Measurements from ENCODE around the gene PTPRN2.

Gene PTPRN2

DNA sequence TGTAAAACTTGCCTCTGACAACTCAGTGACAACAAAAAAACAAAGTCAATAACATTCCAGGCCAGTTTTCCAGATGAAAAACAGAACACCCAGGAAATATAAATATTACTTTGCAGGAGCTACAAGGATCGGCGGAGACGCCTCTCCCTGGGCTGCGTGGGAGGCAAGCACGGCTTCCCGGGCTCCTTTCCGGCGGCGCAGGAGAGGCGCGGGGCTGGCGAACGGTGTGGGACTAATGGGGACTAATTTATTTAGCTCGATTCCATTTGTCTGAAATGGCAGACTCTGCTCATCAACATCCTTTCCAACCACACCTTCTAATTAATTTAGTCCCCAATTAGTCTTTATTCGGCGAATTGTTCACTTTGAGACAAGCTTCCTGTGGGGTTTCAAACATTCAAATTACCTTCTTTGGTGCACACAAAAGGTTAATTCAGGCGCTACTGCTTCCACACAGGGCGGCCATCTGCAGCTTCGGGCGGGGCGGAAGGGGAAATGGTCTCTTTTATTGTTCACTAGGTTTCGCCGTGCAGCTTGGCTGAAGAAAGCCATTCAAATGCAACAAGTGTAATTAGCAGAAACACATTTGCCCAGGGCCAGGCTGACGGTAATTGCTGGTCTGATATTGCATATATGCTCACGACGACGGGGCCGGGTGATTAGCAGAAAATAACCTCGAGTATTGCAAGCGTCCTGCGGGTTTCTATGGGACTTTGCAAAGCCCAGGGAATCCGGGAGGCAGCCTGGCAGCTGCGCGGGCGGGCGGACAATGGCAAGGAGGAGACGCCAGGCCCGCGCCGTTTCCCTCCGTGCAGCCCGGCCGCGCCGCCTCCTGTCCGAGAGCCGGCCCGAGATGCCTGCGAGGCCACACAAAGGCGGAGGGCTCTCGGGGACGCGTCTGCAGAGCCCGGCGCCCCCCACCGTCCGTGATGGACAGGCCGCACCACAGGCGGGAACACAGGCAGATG lies 270.1 kb downstream of the PTPRN2 start:
- DNase-seq (ENCODE audit: low spot score) = no peak
- in situ Hi-C loops (cut with MboI; ENCODE audit: low sequenced_read_pairs, unreplicated experiment) = no loop called here
- TF ChIP-seq, protein P1, sequence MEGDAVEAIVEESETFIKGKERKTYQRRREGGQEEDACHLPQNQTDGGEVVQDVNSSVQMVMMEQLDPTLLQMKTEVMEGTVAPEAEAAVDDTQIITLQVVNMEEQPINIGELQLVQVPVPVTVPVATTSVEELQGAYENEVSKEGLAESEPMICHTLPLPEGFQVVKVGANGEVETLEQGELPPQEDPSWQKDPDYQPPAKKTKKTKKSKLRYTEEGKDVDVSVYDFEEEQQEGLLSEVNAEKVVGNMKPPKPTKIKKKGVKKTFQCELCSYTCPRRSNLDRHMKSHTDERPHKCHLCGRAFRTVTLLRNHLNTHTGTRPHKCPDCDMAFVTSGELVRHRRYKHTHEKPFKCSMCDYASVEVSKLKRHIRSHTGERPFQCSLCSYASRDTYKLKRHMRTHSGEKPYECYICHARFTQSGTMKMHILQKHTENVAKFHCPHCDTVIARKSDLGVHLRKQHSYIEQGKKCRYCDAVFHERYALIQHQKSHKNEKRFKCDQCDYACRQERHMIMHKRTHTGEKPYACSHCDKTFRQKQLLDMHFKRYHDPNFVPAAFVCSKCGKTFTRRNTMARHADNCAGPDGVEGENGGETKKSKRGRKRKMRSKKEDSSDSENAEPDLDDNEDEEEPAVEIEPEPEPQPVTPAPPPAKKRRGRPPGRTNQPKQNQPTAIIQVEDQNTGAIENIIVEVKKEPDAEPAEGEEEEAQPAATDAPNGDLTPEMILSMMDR (IDR thresholded peaks at IDR 0.05; ENCODE audit: borderline replicate concordance, control extremely low read depth, extremely low read depth, insufficient read depth, missing control alignments) = no peak

DNA sequence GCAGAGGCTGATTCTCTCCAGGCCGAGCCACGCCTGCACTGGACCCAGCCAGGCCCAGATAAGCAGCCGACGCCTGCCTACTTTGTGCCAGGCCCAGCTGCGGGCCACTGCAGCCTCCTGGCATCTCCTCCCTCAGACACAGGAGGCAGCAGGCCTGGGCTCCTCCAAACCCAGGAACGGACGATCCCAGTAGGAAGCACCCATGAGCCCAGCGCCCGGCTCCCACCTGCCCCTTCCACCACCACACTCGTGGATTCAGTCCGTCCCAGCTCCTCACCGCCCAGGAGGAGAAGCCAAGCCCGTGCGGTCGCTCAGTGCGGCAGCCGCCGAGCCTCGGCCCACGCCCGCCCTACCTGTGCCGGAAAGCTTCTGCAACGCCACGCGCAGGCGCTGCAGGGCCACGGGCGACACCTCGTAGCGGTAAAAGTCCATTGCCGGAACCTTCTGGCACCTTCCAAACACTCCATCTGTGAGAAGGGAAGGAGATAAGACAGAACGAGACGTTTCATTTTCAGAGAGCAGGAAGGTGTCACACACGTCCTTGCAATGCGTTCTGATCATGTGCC lies 271.1 kb downstream of the PTPRN2 start:
- in situ Hi-C loops (cut with MboI; ENCODE audit: low sequenced_read_pairs, unreplicated experiment) = no loop called here
- TF ChIP-seq, protein P1 (IDR thresholded peaks at IDR 0.05; ENCODE audit: borderline replicate concordance, control extremely low read depth, extremely low read depth, insufficient read depth, missing control alignments) = no peak
- no peak for DNase-seq (ENCODE audit: low spot score)

DNA sequence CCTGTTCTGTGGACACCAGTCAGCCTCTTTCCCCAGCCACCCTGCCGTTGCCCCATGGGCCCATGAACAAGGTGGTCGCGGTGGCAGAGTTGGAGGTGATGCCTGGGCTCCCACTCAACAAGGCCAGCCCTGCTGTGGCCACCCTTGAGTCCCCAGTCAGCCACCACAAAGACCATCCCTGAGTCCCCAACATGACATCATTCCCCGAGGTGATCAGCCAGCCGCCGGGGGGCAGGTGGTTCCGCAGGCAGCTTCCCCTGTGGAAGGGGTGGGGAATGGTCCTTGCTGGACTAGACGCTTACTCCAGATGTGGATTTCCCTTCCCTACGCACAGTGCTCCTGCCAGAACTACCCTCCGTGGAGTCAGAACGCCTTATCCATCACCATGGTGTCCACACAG lies 271.7 kb downstream of the PTPRN2 start:
- no peak for DNase-seq (ENCODE audit: low spot score)
- in situ Hi-C loops (cut with MboI; ENCODE audit: low sequenced_read_pairs, unreplicated experiment) = no loop called here
- TF ChIP-seq, protein P1 (IDR thresholded peaks at IDR 0.05; ENCODE audit: borderline replicate concordance, control extremely low read depth, extremely low read depth, insufficient read depth, missing control alignments) = no peak

DNA sequence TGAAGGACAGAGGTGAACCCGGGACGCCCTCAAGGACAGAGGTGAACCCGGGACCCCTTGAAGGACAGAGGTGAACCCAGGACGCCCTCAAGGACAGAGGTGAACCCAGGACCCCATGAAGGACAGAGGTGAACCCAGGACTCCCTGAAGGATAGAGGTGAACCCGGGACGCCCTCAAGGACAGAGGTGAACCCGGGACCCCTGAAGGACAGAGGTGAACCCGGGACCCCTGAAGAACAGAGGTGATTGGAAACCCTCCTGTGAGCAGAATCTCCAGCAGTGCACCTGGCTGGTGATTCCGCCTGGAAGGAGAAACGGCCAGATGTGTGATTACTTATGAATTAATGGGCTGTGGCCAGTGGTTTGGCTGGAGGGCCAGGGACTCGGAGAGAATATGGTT lies 272.3 kb downstream of the PTPRN2 start:
- TF ChIP-seq, protein P1 (IDR thresholded peaks at IDR 0.05; ENCODE audit: borderline replicate concordance, control extremely low read depth, extremely low read depth, insufficient read depth, missing control alignments) = no peak
- in situ Hi-C loops (cut with MboI; ENCODE audit: low sequenced_read_pairs, unreplicated experiment) = no loop called here
- DNase-seq (ENCODE audit: low spot score) = no peak

DNA sequence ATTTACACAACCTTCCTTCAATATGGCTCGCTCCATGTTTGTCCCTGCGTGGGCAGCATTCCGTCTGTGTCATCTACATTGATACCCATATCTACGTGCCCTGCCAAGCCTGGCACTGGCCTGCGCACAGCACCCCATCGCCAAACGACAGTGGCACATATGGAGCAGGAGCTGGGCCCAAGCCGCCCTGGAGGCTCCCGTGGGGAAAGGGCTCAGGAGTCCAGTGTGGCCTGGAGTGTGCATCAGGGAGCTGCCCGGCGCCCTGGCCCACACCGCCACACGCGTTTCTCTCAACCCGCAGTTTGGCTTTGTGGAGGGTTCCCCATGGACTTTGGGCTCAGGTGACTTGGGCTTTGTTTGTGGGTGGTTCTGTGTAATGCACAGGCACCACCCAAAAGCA lies 273.2 kb downstream of the PTPRN2 start:
- TF ChIP-seq, protein P1 (IDR thresholded peaks at IDR 0.05; ENCODE audit: borderline replicate concordance, control extremely low read depth, extremely low read depth, insufficient read depth, missing control alignments) = no peak
- in situ Hi-C loops (cut with MboI; ENCODE audit: low sequenced_read_pairs, unreplicated experiment) = no loop called here
- DNase-seq (ENCODE audit: low spot score) = no peak

DNA sequence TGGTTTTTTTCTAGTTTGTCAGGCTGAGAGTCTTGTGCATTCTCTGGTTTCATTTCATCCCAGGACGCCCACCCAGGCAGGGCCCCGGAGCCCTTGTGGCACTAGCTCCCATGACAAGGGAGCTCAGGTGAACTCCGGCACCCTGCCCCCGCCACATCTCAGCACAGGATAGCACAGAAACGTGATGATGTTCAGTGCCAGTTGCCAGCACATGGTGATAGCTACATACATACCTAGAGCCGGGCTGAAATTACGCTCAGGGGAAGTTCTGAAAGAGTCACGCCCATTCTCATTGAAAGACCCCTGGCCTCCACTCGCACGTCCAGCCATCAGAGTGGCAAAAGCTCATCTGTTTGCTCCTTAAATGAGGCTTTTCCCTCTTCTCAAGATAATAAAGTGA lies 273.7 kb downstream of the PTPRN2 start:
- in situ Hi-C loops (cut with MboI; ENCODE audit: low sequenced_read_pairs, unreplicated experiment) = no loop called here
- no peak for DNase-seq (ENCODE audit: low spot score)
- TF ChIP-seq, protein P1 (IDR thresholded peaks at IDR 0.05; ENCODE audit: borderline replicate concordance, control extremely low read depth, extremely low read depth, insufficient read depth, missing control alignments) = no peak
